Mononuclear cell (primary cell): Measurements from ENCODE around the gene RHNO1. TPM values are rescaled to one million over a fixed set of nuclear protein-coding genes. Genes with fewer than 3 reads are reported as not detected.

Source experiments
- H3K27me3 ChIP-seq: 2 replicates; pipeline ENCODE4 v1.6.0; 2011; ENCODE audit warnings: low read length, control low read depth; ENCODE audit not compliant: insufficient read depth
- H3K4me1 ChIP-seq: 2 replicates; pipeline ENCODE4 v1.5.1; 2011; ENCODE audit warnings: mild to moderate bottlenecking, low read length, control low read depth; ENCODE audit not compliant: insufficient read depth
- H3K4me3 ChIP-seq: 2 replicates; pipeline ENCODE4 v1.5.1; 2011; ENCODE audit warnings: mild to moderate bottlenecking, low read length, moderate library complexity
- H3K9me3 ChIP-seq: 2 replicates; pipeline ENCODE4 v1.5.1; 2011; ENCODE audit warnings: low read depth, mild to moderate bottlenecking, control low read depth, low read length
- total RNA-seq: library from RNA; depleted of rRNA; stranded (reverse); fragments of >200 nt; gene quantifications from one replicate; pipeline ENCODE4 v1.2.3, GENCODE V29; 2012

RHNO1 gene
- total RNA-seq, 1 donor = 31.0 TPM

DNA sequence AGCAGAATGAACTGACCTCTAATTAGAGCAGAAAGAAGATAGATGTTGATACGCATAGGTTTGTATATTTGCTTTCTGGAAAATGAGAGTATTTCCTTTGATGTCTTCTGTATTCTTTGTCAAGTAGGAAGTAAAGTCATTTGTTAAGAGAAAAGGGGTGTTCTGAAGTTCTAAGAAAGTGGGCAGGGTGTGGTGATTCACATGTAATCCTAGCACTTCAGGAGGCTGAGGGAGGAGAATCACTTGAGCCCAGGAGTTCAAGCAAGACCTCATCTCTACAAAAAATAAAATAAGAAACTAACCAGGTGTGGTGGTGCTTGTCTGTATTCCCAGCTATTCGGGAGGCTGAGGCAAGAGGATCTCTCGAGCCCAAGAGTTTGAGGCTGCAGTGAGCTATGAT, 2.8 kb downstream of the RHNO1 start:
- Histone ChIP-seq H3K9me3 (no peaks in the 10 kb centered on the region), H3K27me3 (no peaks in the 10 kb centered on the region), H3K4me1 (peaks cover 34% of the 10 kb centered on the region), H3K4me3 (no peak overlapping the region)

DNA sequence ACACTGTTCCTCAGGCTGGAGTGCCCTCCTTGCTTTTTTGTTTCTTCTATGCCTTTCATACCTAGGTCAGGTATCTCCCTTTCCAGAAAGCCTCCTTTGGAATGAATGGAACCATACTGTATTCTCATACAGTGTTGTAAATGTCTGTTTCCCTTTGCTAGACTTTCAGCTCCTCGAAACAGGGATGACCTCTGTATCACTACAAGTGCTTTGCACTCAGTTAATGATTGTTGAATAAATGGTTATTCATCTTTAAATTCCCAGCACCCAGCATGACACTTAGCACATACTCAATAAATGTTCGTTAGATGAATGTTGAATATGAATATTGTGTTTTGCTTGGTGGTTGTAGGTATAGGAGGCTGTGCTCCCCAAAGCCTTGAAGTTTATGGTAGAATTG, 7.8 kb downstream of the RHNO1 start:
- Histone ChIP-seq H3K4me3 (no peak overlapping the region), H3K9me3 (no peaks in the 10 kb centered on the region), H3K4me1 (peaks cover 3% of the 10 kb centered on the region), H3K27me3 (no peaks in the 10 kb centered on the region)

DNA sequence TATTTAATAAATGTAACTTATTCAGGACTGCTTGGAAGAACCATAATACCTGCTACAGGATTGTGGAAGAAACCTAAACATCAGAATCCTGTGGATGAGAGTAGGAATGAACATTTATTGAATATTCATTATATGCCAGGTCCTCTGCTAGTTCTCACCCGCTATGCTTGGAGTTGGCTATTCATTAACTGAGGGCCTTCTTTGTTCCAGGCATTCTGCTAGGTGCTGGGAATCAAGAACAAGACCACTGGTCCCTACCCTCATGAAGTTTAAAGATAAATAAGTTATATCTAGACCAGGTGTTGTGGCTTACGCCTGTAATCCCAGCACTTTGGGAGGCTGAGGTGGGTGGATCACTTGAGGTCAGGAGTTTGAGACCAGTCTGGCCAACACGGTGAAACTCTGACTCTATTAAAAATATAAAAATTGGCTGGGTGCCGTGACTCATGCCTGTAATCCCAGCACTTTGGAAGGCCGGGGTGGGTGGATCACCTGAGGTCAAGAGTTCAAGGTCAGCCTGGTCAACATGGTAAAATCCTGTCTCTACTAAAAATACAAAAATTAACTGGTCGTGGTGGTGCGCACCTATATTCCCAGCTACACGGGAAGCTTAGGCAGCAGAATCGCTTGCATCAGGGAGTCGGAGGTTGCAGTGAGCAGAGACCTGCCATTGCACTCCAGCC, 9.9 kb downstream of the RHNO1 start:
- H3K4me1 ChIP-seq = peaks cover 14% of the 10 kb centered on the region
- H3K4me3 ChIP-seq = no peak overlapping the region
- H3K27me3 ChIP-seq = no peaks in the 10 kb centered on the region
- H3K9me3 ChIP-seq = no peaks in the 10 kb centered on the region

DNA sequence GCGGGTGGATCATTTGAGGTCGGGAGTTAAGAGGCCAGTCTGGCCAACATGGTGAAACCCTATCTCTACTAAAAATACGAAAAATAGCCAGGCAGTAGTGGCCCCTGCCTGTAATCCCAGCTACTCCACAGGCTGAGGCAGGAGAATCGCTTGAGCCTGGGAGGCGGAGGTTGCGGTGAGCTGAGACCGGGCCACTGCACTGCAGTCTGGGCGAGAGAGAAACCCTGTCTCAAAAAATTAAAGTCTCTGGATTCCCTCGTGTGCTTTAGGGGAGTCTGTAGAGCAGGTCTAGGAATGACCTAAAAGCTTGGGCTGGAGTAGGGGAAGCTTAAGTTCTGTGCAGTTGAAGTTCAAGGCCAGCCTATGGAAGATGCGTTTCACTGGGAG, 13.0 kb downstream of the RHNO1 start:
- Histone ChIP-seq H3K9me3 (no peaks in the 10 kb centered on the region), H3K4me3 (peak overlapping the region; percentile 63), H3K27me3 (no peaks in the 10 kb centered on the region), H3K4me1 (peaks cover 14% of the 10 kb centered on the region)

DNA sequence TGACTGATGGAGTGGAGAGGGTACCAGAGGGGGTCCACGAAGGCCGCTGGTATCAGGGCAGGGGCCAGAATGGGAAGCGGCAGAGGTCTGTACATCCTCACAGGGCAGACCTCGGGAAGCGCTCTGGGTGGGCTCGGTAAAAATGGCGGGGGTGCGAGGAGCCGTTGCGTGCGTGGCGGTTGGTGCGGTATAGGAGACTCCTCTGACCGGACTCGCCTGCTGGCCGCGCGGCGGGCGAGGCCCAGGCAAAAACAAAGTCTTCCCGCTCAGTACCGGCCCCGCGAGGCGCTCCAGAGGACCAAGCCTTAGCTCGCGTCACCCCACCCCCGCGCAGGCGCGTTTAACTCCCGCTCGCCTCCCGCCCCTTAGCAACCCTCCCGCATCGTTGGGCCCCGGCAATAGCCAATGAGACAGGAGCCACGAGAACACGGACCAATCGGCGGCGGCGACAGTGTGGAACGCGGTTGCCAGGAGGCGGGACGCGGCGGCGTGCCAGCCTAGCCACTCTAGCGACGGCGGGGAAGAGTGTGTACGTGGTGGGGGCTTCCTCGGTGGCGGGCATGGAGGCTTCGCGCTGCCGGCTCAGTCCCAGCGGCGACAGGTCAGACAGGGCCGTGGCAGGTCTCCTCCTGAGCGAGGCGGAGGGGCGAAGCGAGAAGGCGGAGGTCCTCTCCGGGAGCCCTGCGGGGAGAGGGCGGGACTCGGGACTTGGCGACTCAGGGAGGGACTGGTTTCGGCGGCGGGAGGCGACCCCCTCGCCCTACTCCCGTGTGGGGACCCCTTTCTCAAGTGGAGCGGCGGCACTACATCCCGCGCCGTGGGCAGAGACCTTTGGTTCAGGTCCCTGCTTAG, 13.6 kb downstream of the RHNO1 start, which contains the start of gene TULP3:
Gene TULP3, plus strand, starts transcription at position 504 of the 852 bp plus-strand sequence. Its CDS starts 57 bp downstream, at position 561.
- Histone ChIP-seq H3K4me3 (peak within 1 kb of the TSS; percentile 63), H3K9me3 (no peaks in the 10 kb centered on the region), H3K27me3 (no peaks in the 10 kb centered on the region), H3K4me1 (peaks cover 14% of the 10 kb centered on the region)

DNA sequence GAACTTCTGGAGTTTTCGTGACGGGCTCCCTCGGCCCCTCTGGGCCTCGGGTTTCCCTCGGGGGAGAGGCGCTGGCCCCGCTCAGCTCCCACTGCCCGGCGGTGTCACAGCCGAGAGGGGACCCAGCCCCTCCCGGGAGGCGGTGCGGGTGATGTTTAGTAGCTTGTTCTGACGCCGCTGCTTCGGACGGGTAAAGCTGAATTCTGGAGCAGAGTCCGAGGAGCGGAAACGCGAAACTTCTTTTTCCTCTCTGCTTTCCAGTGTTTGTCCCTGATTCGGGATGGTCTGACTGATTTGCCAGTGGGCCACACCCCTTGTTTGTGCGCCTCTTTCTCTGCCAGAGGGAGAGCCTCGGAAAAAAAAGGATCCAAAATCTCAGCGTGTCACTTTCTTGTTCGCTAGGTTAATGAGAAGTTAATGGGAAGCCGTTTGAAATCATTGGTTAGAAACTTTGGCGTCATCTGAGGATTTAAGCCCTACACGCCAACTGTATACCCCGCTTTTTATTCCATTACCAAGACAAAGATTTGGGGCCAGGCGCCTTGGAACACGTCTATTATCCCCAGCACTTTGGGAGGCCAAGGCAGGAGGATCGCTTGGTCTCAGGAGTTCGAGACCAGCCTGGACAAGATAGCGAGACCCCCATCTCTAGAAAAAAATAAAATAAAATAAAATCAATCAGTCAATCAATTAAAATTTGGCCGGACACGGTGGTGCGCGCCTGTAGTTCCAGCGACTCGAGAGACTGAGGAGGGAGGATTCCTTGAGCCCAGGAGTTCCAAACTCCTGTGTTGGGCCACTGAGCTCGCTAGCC, 14.4 kb downstream of the RHNO1 start:
- H3K27me3 ChIP-seq = no peaks in the 10 kb centered on the region
- no peaks in the 10 kb centered on the region for H3K9me3 ChIP-seq
- peak overlapping the region; percentile 63 for H3K4me3 ChIP-seq
- H3K4me1 ChIP-seq = peaks cover 14% of the 10 kb centered on the region

DNA sequence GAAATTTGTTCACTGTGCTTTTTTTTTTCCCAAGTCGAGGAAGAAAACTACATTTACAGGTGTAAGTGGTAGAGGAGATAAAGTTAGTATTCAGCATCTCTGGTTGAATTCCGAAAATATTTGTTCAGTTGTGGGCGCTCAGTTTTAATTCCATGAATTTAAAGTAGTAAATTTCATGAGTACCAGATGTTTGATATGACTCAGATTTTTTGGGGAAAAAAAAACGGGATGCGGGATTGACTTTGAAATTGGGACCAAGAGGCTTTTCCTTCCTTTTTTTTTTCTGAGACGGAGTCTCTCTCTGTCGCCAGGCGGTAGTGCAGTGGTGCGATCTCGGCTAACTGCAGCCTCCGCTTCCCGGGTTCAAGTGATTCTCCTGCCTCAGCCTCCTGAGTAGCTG, 15.2 kb downstream of the RHNO1 start:
- H3K27me3 ChIP-seq = no peaks in the 10 kb centered on the region
- no peak overlapping the region for H3K4me3 ChIP-seq
- H3K4me1 ChIP-seq = peaks cover 14% of the 10 kb centered on the region
- no peaks in the 10 kb centered on the region for H3K9me3 ChIP-seq

DNA sequence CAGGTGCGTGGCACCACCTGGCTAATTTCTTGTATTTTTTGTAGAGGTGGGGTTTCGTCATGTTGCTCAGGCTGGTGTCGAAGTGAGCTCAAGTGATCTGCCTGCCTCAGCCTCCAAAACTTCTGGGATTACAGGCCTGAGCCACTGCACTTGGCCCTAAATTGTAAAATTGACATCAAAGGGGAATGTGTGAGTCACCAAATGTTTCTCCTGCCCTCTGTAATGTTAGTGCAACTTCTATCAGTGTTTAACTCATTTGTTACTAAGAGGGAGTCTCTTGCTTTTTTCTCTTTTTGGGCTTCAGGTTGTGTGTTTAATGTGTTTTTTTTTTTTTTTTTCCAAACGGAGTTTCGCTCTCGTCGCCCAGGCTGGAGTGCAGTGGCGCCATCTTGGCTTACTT, 16.0 kb downstream of the RHNO1 start:
- H3K27me3 ChIP-seq = no peaks in the 10 kb centered on the region

DNA sequence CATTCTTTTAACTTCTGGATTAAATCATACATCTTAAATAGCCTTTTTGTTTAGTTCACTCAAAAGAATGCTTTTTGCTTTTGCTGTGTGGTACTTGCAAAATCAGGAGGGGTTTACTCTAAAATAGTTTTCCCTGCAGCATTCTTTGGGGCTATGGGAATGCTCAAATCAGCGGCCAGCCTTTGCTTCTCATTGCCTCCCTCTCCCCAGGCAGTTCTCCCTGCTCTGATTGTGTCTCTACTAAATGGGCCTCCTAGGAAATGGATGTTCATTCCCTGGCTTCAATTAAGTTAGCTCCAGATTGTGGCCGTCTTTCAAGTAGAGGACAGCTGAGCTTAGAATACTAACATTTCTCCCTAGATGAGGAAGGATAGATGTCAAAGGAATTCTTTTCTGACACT, 18.0 kb downstream of the RHNO1 start:
- Histone ChIP-seq H3K4me1 (peaks cover 13% of the 10 kb centered on the region), H3K9me3 (no peaks in the 10 kb centered on the region), H3K27me3 (no peaks in the 10 kb centered on the region), H3K4me3 (no peak overlapping the region)

More for the DNA sequence above, 16.0 kb downstream of the RHNO1 start:
- no peak overlapping the region for H3K4me3 ChIP-seq
- H3K4me1 ChIP-seq = peaks cover 14% of the 10 kb centered on the region
- no peaks in the 10 kb centered on the region for H3K9me3 ChIP-seq

DNA sequence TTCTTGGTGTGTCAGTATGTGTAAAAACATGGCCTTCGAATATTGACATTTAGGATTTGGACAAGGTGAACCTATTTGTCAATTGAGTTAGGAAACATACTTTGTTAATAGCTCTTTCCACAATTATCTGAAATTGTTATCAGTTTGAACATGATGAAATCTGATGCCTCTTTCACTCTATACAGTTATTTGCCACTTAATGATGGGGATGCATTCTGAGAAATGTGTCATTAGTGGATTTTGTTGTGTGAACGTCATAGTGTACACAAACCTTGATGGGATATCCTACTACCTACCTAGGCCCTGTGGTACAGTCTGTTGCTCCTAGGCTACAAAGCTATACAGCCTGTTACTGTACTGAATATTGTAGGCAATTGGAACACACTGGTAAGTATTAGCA, 18.5 kb downstream of the RHNO1 start:
- Histone ChIP-seq H3K27me3 (no peaks in the 10 kb centered on the region), H3K4me3 (no peak overlapping the region), H3K9me3 (no peaks in the 10 kb centered on the region), H3K4me1 (peaks cover 9% of the 10 kb centered on the region)

DNA sequence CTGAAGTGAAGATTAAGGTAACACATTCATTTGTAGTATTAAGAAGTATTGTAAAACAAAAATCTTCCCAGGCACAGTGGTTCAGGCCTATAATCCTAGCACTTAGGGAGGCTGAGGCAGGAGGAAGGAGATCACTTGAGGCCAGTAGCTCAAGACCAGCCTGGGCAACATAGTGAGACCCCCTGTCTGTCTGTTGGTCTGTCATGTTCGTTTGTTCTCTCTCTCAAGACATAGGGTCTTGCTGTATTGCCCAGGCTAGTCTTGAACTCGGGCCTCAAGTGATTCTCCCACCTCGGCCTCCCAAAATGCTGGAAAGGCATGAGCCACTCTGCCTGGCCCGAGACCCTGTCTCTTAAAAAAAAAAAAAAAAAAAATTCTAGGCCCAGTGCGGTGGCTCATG, 20.4 kb downstream of the RHNO1 start:
- Histone ChIP-seq H3K4me3 (no peak overlapping the region), H3K9me3 (no peaks in the 10 kb centered on the region), H3K27me3 (no peaks in the 10 kb centered on the region), H3K4me1 (no peaks in the 10 kb centered on the region)

DNA sequence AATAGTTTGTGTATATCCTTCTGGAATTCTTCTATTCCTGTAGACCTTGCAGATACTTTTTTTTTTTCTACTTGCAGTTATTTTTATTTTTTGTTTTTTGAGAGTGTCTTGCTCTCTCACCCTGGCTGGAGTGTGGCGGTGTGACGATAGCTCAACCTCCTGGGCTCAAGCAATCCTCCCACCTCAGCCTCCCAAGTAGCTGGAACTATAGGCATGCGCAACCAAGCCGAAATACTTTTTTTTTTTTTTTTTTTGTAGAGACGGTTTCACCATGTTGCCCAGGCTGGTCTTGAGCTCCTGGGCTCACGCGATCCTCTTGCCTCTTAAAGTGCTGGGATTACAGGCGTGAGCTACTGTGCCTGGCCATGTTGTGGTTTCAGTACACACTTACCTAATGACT, 23.6 kb downstream of the RHNO1 start:
- H3K9me3 ChIP-seq = no peaks in the 10 kb centered on the region
- no peaks in the 10 kb centered on the region for H3K27me3 ChIP-seq
- no peak overlapping the region for H3K4me3 ChIP-seq

DNA sequence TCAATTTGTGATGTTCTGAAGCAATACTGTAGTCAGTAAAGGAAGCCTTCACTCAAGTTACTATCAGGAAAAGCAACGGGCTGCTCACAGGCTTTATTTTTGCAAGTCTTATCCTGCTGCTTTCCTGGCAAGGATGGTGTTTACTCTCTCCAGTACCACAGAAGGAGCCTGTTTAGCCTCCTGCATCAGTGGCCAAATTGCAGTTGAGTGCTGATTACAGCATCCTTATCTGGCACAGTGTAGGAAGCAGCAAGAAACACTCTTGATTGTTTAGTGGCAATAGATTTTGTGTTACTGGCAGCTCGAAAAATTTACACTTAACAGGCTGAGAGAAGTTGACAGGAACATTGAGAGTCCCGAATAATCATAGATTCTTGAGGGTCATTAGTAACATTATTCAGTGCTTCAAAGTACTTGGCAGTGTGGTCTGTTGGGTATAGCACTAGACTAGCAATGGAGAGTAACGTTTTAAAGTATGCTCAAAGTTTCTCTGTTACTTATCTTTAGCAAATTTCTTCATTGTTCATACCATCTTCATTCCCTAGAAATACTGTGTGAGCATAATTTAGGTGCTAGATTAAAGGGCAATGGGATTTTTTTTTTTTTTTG, 25.4 kb downstream of the RHNO1 start:
- H3K27me3 ChIP-seq = no peaks in the 10 kb centered on the region
- no peak overlapping the region for H3K4me3 ChIP-seq
- no peaks in the 10 kb centered on the region for H3K9me3 ChIP-seq
- no peaks in the 10 kb centered on the region for H3K4me1 ChIP-seq

More for the DNA sequence above, 23.6 kb downstream of the RHNO1 start:
- H3K4me1 ChIP-seq = no peaks in the 10 kb centered on the region

DNA sequence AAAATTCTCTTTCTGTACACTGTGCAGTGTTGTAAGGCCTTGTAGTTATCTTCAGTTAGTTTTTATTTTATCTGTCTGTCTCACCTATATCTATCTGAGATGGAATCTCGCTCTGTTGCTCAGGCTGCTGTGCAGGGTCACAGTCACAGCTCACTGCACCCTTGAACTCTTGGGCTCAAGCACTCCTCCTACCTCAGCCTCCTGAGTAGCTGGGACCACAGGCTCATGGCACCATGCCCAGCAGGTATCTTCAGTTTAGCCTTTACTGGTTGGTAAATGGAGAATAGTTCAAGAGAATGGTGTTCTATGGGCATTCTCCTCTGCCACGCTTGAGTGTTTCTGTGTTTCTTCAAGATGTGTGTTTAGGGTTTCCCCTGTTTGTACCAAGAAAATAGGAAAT, 27.2 kb downstream of the RHNO1 start:
- no peaks in the 10 kb centered on the region for H3K27me3 ChIP-seq
- H3K4me1 ChIP-seq = no peaks in the 10 kb centered on the region
- no peaks in the 10 kb centered on the region for H3K9me3 ChIP-seq
- no peak overlapping the region for H3K4me3 ChIP-seq

DNA sequence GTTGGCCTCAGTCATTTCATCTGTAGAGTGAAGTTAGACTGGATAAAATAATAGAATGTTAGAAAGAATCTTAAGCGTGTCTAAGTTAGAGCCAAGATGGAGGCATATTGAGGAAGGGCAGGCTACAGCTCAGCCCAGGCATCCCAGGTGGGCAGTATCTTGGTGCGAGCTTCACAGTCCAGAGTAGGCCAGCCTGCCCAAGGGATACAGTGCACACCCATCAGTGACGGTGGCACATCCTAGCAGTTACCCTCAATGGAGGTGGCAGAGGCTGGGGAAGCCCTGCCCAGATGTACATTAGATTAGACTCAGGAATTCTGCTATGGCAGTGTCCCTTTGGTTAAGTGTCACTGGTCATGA, 35.2 kb downstream of the RHNO1 start:
- Histone ChIP-seq H3K9me3 (no peaks in the 10 kb centered on the region), H3K27me3 (no peaks in the 10 kb centered on the region), H3K4me1 (no peaks in the 10 kb centered on the region), H3K4me3 (no peak overlapping the region)
